DLD1 (cell line): ENCODE measurements around the gene TEAD4.

Experiments
- in situ Hi-C: cut with HindIII; loops from 2 replicates; pipeline ENCODE4 v1.10.0; 2017; ENCODE audit warnings: low sequenced_read_pairs

Gene TEAD4

DNA sequence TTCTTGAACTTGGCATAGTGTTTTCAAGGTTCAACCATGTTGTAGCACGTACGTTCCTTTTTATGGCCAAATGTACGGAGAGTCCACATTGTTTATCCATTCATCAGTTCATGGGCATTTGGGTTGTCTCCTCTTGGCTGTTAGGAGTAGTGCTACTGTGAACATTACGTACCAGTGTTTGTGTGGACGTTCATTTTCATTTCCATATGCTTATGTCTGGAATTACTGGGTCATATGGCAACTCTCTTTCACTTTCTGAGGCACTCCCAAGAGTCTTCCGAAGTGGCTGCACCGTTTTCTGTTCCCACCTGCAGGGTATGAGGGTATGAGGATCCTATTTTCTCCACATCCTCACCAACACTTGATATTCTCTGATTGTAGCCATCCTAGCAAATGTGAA is 68.9 kb downstream of the TEAD4 start:
- in situ Hi-C loops = no loop called here

DNA sequence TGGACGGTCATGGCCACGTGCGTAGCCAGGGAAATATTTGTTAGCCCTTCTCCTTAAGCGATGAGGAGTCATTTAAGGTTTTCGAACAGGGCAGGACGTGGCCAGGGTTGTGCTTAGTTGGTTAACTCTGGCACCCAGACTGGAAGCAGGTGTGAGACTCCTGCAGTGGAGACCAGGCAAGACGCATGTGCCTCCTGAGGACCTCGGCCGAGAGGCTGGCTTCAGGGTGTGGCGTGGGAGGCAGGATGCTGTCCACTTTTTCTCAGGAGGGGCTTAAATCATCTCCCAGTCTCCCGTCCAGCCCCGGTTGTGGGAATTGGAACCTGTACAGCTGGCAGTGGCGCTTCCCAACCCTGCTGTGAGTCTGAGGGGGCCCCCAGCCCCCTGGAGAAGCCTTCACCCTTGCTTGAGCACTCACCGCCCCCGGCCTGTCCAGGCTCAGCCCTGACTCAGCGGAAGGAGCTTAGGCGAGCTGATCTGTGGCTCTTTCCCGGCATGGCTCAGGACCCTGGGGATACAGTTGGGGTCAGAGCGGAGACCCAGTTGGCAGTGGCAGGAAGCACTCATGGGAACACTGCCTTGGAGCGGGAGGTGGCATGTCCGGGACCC is 71.7 kb downstream of the TEAD4 start:
- in situ Hi-C loops = no loop called here

DNA sequence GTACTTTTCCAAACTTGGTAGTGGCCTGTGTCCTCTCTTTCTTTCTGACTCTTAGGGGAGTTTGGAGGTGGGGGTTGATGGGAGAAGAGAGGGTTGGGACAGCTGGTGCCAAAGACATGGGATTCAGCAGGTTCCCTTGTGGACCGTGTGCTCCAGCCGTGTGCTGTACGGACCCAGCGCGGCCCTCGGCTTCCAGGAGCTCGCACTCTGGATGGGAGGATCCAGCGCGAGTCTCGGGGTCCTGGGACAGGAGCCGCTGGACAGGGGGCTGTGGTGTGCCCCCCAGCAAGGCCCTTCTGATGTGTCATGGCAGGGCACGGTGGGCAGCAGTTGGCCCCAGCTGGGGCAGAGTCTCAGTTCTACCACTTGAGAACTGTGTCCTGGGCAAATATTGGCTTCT is 73.0 kb downstream of the TEAD4 start:
- in situ Hi-C loops = no loop called here

GRCh38 chr12:3032770-3033538 is 73.8 kb downstream of the TEAD4 start:
- in situ Hi-C loops = no loop called here

- in situ Hi-C loops = no loop called here
Measured at GRCh38 chr12:3033539-3033867, 74.3 kb downstream of the TEAD4 start.

DNA sequence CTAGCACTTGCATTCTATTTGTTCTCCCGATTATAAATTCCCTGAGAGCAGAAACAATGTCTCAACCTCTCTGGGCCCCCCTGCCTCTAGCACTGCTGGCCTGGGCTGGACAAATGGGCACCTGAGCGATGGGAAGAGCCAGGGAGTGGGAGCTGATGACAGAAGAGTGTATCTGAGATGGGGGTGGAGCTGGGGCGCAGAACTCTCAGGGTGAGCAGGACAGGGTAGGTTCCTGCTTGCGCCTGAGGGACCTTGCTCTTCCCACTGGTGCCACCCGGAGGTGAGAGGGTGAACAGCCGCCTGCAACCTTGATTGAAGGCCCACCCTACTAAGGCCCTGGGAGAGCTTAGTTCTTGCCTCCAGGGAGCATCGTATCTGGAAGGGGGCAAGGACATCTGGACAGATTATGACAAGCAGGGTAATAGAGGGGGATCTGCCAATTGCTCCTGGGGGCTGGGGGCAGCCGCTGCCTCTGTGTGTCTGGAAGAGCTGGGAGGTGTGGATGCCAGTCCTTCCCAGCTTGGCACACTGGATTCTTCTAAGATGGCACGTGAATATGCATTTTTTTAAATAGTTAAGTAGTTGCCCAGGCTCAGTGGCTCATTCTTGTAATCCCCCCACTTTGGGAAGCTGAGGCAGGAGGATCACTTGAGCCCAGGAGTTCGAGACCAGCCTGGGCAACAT is 75.0 kb downstream of the TEAD4 start:
- in situ Hi-C loops = no loop called here

GRCh38 chr12:3035171-3035570 is 76.0 kb downstream of the TEAD4 start:
- in situ Hi-C loops = no loop called here

DNA sequence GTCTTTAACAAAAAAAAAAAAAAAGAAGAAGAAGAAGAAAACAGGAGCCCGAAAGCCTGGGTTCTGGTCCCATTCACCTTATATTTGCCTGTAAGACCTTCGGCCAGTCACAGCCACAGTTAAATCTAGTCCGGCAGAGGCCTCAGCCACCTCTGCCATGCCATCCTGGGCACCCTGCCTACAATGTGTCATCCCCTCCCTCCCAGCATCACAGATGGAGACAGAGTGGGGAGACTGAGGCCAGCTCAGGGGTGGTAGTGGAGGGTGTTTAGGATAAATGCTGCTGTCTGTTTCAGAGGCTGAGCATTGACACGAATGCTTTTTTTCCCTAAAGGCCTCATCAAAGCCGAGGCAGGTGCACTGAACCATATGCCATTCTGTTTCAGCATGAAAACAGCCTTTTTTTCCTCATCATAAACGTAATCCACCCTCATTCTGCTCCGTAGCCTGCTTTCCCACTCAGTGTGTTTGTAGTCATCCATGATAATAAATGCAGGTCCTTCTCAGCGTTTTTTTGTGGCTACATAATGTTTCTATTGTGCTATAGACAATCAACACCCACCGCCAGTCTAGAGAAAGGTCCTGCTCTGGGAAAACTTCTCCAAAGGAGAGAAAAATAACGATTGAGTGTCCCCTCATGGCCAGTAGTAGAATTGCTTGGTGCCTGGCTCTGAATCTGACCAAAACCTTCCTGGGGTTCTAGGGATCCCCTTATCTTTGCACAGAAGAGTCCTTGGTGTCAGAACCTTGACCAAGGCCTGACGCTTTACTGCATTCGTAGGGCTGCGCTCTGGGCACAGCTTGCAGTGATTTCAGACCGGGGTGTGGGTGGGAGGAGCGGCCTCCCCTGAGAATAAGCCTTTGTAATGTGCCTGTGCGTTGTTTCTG is 76.9 kb downstream of the TEAD4 start:
- in situ Hi-C loops = no loop called here

DNA sequence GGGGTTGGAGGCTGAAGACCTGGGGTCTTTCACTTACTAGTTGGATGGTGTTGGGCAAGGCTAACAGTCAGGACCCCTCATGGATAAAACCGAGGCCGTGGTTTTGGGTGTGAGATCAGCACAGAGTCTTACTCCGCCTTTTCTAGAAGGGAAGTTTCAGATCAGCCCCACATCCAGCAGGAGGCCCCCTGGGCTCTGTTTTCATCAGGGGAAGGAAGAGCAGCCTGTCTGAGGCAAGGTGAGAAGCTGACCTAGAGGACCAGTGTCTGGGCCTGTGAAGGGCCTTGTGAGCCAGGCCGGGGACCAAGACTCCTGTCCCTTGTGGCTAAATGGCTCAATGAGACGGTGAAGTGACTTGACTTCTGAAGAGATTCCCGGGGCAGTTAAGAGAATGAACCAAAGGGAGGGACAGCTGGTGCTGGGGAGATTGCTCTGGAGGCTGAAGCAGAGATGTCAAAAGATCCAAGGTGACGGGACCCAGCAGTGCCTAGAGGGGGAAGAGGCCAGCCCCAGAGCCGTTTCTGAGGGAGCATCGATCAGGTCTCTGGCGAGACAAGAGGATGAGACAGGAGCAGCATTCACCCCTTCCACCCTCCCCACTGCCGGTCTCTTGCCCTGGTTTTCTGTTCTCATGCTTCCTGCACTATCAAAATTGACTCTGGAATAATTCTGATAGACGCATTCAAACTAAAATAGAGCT is 77.9 kb downstream of the TEAD4 start:
- in situ Hi-C loops = no loop called here

GRCh38 chr12:3038166-3038565 is 79.0 kb downstream of the TEAD4 start:
- in situ Hi-C loops = no loop called here

DNA sequence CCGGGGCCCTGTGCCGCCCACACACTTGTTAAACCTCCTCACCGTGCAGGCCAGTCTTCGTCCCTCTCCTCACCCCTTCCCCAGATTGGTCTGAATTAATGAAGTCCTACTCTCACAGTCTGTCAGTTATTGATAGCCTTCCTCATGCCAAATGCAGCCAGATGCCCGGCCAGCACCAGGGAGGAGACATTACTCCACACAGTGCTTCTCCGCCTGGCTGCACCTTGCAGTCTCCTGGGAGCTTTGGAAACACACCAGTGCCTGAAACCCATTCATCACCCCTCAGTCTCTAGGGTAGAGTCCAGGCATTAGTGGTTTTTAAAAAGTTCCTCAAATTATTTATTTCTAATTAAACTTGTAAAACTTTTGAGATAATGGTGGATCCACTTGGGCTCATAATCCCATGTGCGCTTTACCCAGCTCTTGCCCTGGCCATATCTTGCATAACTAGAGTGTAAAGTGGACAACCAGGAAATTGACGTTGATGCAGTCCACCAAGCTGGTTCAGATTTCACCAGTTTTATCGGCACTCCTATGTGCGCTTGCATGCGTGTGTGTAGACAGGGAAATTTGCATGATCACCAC is 79.8 kb downstream of the TEAD4 start:
- in situ Hi-C loops = no loop called here

DNA sequence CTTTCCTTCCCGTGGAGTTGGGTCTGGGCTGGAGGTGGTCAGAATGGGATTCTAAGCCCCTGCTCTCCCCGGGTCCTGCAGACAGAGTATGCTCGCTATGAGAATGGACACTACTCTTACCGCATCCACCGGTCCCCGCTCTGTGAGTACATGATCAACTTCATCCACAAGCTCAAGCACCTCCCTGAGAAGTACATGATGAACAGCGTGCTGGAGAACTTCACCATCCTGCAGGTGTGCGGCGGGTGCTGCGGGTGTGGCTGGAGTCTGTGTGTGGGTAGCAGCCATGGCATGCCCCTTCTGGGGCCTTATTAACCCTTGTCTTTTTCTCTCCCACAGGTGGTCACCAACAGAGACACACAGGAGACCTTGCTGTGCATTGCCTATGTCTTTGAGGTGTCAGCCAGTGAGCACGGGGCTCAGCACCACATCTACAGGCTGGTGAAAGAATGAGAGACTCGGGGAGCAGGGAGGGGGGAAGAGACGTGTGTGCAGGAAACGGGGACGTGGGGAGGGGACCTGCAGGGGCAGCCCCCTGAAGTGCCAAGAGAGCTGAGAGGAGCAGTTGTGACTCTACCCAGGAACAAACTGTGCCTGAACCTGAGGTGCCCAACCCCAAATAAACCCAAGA is 80.9 kb downstream of the TEAD4 start:
- in situ Hi-C loops = no loop called here

DNA sequence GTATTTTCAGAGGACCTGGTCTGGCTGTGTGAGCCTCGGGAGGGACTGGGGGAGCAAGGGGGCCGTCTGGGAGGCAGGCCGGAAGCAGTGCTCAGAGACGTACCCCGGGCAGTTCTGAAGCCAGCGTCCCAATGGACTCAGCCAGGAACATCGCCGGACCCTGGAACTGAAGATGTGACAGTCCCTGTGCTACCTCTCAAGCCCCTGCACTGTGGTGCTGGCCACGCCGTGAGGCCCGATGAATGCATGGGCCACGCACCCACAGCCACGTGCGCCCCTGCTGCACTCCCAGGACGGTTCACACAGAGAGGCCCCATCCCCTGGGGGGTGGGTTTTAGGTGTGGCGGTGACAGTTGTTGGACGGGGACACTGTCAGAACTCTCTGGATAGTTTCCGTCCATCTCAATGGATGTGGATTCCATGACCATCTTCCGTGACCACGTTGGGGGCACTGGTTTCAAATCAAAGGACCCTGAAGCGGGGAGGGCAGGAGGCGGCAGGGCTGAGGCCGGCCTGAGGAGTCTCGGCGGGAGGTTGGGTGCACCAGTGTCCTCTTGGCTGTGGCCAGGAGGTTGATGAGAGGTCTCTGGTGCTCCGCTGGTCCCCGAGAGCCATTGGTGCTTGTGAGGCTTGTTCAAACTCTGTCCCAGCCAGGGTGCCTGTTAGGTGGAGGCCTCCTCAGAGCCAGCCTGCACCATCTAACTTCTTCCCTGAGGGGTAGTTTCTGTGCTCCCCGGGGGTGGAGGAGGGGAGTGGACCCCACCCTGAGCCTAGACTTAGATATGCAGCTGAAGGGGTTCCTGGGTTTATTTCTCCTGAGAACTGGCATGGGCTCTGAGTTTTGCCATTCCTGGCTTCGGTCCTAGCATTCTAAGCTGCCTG is 81.7 kb downstream of the TEAD4 start:
- in situ Hi-C loops = no loop called here

DNA sequence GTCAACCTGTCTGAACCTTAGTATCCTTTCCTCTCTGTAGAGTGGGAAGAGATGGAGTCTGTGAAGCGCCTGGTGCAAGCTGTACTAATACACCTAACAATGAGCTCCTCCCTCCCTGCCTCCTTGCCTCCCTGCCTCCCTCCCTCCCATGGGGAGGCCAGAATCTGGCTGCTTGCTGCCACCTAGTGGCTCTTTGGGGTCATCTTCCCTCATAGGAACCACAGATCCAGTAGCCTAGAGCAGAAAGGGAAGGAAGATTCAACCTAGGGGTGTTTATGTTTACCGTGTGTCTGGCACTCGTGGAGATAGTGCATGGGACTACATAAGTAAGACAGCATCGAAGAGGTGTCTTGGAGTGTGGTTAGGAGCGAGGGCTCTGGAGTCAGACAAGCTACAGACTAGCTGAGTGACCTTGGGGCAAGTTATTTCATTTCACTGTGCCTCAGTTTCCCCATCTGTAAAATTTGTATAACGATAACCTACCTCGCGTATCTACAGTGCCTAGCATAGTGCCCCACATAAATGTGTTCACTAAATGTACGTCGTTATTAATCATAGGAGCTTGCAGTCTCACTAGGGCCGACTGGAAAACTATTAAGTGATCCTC is 82.5 kb downstream of the TEAD4 start:
- in situ Hi-C loops = no loop called here

DNA sequence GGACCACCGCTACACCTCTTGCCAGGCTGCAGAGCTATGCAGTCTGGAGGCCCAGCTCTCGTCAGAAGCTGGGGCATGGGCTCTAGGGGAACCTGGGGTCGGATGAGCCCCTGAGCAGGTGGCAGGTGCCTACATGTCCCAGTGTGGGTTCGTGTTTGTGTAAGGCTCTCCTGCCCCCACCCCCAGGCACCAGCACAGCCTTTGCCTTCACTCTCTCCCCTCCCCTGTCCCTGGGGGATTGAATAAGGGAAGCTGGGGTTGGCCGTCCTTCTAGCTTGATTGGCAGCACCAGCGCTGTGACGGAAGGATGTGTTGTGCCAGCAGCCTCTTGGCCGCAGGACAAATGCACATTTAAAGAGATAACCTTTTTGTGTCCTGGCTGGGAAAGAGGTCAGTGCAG is 83.2 kb downstream of the TEAD4 start:
- in situ Hi-C loops = no loop called here

GRCh38 chr12:3042826-3043225 is 83.6 kb downstream of the TEAD4 start:
- in situ Hi-C loops = no loop called here

GRCh38 chr12:3043406-3043805 is 84.2 kb downstream of the TEAD4 start:
- in situ Hi-C loops = no loop called here

DNA sequence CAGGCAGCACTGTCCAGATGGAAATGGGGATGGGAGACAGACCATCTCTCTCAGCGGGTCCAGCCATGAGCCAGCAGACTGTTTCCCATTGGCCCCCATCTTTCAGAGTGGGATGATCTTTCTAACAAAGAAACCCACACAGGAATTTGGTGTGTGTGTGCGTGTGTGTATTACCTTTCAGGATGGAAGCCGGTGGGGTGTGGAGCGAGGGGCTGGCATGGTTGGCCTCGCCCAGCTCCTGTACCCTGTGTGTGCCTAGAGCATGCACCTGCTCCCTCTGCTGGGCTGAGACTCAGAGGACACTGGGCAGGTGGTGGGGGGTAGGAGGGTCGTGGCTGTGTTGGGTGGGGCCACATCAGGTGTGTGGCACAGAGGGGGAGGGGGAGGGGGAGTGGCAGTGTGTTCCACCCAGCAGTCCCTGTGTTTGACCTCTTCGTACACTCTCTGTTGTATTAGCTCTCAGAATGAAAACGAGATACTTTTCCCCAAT is 85.0 kb downstream of the TEAD4 start:
- in situ Hi-C loops = no loop called here
